A549 (cell line): ENCODE results near the gene CNTNAP2. TPM values are rescaled to one million over a fixed set of nuclear protein-coding genes. Genes with fewer than 3 reads are reported as not detected.

Source experiments
- ATAC-seq, 2 experiments: fragments of 200-7000 bp in 1 of 2; fragments of >200 bp in 1 of 2; cut with Nextera tagmentation in 1 of 2; cut with Tn5 transposase in 1 of 2; 3 replicates each; pipeline versions ENCODE4 v1.8.0 to v1.9.1; 2018 to 2020; ENCODE audit warnings: mild to moderate bottlenecking in 1 of 2, moderate library complexity in 1 of 2
- CTCF ChIA-PET: fragments of 300-600 bp; sonication (Branson Sonifier 250); formaldehyde crosslinking; extraction: SDS; loops from one replicate; lab custom pipeline; 2021; ENCODE audit warnings: antibody characterized with exemption, inconsistent platforms; lab: Yijun Ruan, JAX
- POLR2A ChIA-PET: fragments of 350-600 bp; formaldehyde crosslinking; extraction: SDS; loops from one replicate; lab custom pipeline; 2021; ENCODE audit warnings: antibody characterized with exemption, inconsistent platforms; lab: Yijun Ruan, JAX
- DNase-seq, 2 experiments: peaks; one replicate each; pipeline versions ENCODE4 v3.0.0 to v3.0.0-alpha.2; 2011 to 2016; ENCODE audit warnings: low read depth in 1 of 2, low spot score in 1 of 2
- FAIRE-seq: peaks from 2 replicates; lab custom pipeline; 2011; peaks lifted over from hg19 to GRCh38; lab: Jason Lieb, UNC
- H3K27ac ChIP-seq, 2 experiments: fragments of >200 bp; sonication (Bioruptor Twin); formaldehyde crosslinking; 3 replicates each; pipeline ENCODE4 v1.5.1; 2016 to 2017
- H3K4me1 ChIP-seq: fragments of >200 bp; sonication (Bioruptor Twin); formaldehyde crosslinking; 3 replicates; pipeline ENCODE4 v1.6.1; 2016
- H3K4me2 ChIP-seq: fragments of >200 bp; sonication (Bioruptor Twin); formaldehyde crosslinking; 3 replicates; pipeline ENCODE4 v1.6.1; 2016
- H3K4me3 ChIP-seq: fragments of >200 bp; sonication (Bioruptor Twin); formaldehyde crosslinking; 3 replicates; pipeline ENCODE4 v1.5.1; 2016
- H3K9me3 ChIP-seq: fragments of >200 bp; sonication (Bioruptor Twin); formaldehyde crosslinking; 3 replicates; pipeline ENCODE4 v1.6.1; 2016
- ATOH8 ChIP-seq: fragments of 250-450 bp; sonication (Bioruptor Pico); IDR thresholded peaks from 2 replicates; pipeline ENCODE4 v1.5.0; 2020; ENCODE audit warnings: low read depth, mild to moderate bottlenecking, moderate library complexity
- CBX2 ChIP-seq: fragments of 200-600 bp; sonication (generic); IDR thresholded peaks from 2 replicates; pipeline ENCODE4 v1.6.1; 2016; ENCODE audit warnings: low read depth, mild to moderate bottlenecking, borderline replicate concordance
- CBX8 ChIP-seq: fragments of 200-600 bp; sonication (generic); IDR thresholded peaks from 2 replicates; pipeline ENCODE4 v1.6.1; 2016
- CHD2 ChIP-seq: fragments of 150-350 bp; IDR thresholded peaks from 2 replicates; pipeline ENCODE4 v1.6.1; 2014; ENCODE audit warnings: low read length; ENCODE audit not compliant: partially characterized antibody
- EHMT2 ChIP-seq: fragments of 200-600 bp; sonication (generic); IDR thresholded peaks from 2 replicates; pipeline ENCODE4 v1.6.1; 2016; ENCODE audit warnings: antibody characterized with exemption, low read depth, mild to moderate bottlenecking, moderate library complexity
- ELK1 ChIP-seq: fragments of 150-350 bp; IDR thresholded peaks from 2 replicates; pipeline ENCODE4 v1.6.1; 2014; ENCODE audit warnings: low read depth, mild to moderate bottlenecking, low read length
- FOSB ChIP-seq: fragments of 250-450 bp; sonication (Bioruptor Pico); IDR thresholded peaks from 2 replicates; pipeline ENCODE4 v1.5.0; 2020; ENCODE audit warnings: mild to moderate bottlenecking, moderate library complexity
- HEYL ChIP-seq: fragments of 250-450 bp; sonication (Bioruptor Pico); IDR thresholded peaks from 2 replicates; pipeline ENCODE4 v1.8.0; 2021; ENCODE audit warnings: mild to moderate bottlenecking, moderate library complexity
- HOXA7 ChIP-seq: fragments of 250-450 bp; sonication (Bioruptor Pico); IDR thresholded peaks from 2 replicates; pipeline ENCODE4 v1.5.0; 2020; ENCODE audit warnings: mild to moderate bottlenecking, moderate library complexity
- HOXB13 ChIP-seq: fragments of 250-450 bp; sonication (Bioruptor Pico); IDR thresholded peaks from 2 replicates; pipeline ENCODE4 v1.5.0; 2020; ENCODE audit warnings: low read depth, mild to moderate bottlenecking, moderate library complexity
- KDM1A ChIP-seq: fragments of 200-600 bp; sonication (generic); IDR thresholded peaks from 2 replicates; pipeline ENCODE4 v1.6.1; 2016; ENCODE audit warnings: low read depth, mild to moderate bottlenecking
- POLR2AphosphoS2 ChIP-seq: conservative IDR thresholded peaks from 2 replicates; pipeline ENCODE4 v1.6.1; 2012; ENCODE audit warnings: low read length, improper control_type of control experiment, inconsistent platforms
- RAD21 ChIP-seq, 2 experiments: fragments of >200 bp in 1 of 2; sonication (Bioruptor Twin) in 1 of 2; formaldehyde crosslinking in 1 of 2; IDR thresholded peaks in 1 of 2; conservative IDR thresholded peaks in 1 of 2; 2 replicates in 1 of 2; 3 replicates in 1 of 2; pipeline ENCODE4 v1.6.1; 2012 to 2018; ENCODE audit warnings: inconsistent platforms in 1 of 2
- SMC3 ChIP-seq: fragments of >200 bp; sonication (Bioruptor Twin); formaldehyde crosslinking; IDR thresholded peaks from 3 replicates; pipeline ENCODE4 v1.6.1; 2018; ENCODE audit warnings: inconsistent platforms
- SREBF2 ChIP-seq: fragments of 450-650 bp; IDR thresholded peaks from 2 replicates; pipeline ENCODE4 v1.6.1; 2014; ENCODE audit warnings: mild to moderate bottlenecking, moderate library complexity
- TFCP2L1 ChIP-seq: fragments of 250-450 bp; sonication (Bioruptor Pico); IDR thresholded peaks from 2 replicates; pipeline ENCODE4 v1.5.0; 2021; ENCODE audit warnings: mild to moderate bottlenecking
- TP53 ChIP-seq: fragments of 250-450 bp; sonication (Bioruptor Pico); IDR thresholded peaks from 2 replicates; pipeline ENCODE4 v1.5.0; 2021; ENCODE audit warnings: mild to moderate bottlenecking, moderate library complexity
- WGBS: methylation state at CpG from one replicate; pipeline ENCODE4 v1.1.6; 2017; ENCODE audit errors: missing lambda C conversion rate; 5-methylcytosine and 5-hydroxymethylcytosine counted together
- polyA plus RNA-seq, 4 experiments: library from polyadenylated mRNA; depleted of rRNA in 3 of 4; stranded (reverse); fragments of >200 nt; fragmentation: RNase III in 1 of 4; extraction: RNeasy Plus Mini Kit Qiagen cat#74134 plus additional on column Dnase treatment in 1 of 4; gene quantifications; 2 replicates in 3 of 4; 3 replicates in 1 of 4; pipeline ENCODE4 v1.2.3, GENCODE V29; 2011 to 2017
- TF ChIP-seq, protein P1 (sequence below): fragments of >200 bp; sonication (Bioruptor Twin); formaldehyde crosslinking; IDR thresholded peaks from 3 replicates; pipeline ENCODE4 v1.5.1; 2016

Gene CNTNAP2
- polyA plus RNA-seq, 2 of the 4 experiments (the other 2 are of a cell fraction) = 0.05 to 0.13 TPM

DNA sequence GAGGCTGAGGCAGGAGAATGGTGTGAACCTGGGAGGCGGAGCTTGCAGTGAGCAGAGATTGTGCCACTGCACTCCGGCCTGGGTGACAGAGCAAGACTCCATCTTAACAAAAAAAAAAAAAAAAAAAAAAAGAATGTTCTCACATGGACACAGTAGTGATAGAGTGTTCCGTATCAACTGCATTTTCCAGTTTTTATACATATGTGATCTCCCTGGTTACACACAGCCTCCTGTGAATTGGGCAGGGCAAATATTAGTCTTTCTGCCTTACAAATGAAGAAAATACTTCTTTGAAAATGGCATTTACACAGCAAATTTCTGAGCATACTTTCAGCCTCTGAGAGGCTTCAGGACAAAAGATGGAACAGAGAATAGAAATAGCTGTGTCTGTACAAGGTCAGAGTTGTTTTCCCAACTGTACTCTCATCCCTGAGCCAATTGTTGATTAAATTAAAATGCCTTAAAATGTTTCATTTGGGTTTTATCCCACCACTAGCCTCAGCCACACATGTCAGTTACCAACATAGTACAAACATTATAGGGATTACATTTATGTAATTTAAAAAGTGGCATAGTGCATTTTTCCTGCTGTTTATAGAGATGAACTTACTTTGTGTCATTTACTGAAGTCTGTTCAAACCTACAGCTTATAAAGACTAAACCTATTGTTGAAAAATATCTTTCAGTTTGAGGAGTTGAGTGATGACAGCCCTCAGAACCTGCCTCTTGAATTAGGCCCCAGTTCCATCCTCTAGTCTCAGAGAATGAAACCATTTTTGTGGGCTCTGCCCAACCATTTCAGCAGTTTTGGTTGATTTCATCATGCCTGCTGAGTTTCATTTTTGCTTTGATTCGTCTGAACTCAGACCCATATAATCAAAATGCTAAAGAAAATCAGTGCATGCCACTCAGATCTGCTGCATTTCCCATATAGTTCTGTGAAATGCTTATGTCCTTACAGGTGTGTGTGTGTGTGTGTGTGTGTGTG, 1864.5 kb downstream of the CNTNAP2 start:
- no peak for ATAC-seq
- no peak for DNase-seq
- TF ChIP-seq CHD2 (no peak), ATOH8 (CRISPR knock-in tag) (no peak), HOXB13 (CRISPR knock-in tag) (no peak), EHMT2 (no peak), CBX2 (no peak)
- H3K4me2 ChIP-seq = no peak overlapping the region
- no peak overlapping the region for H3K4me3 ChIP-seq
- ChIA-PET CTCF (no interaction called here), POLR2A (no interaction called here)
- H3K4me1 ChIP-seq = no peaks in the 10 kb centered on the region
- no peak for FAIRE-seq
- 44% methylated on average over 4 of the region's 4 CpGs for WGBS
- no peaks in the 10 kb centered on the region for H3K9me3 ChIP-seq
- no peak overlapping the region for H3K27ac ChIP-seq

- DNase-seq (no peak), FAIRE-seq (no peak), ATAC-seq (no peak)
- POLR2A ChIA-PET = no interaction called here
- Histone ChIP-seq H3K27ac (no peak overlapping the region), H3K4me3 (no peak overlapping the region), H3K9me3 (no peaks in the 10 kb centered on the region), H3K4me1 (no peaks in the 10 kb centered on the region), H3K4me2 (no peak overlapping the region)
- CTCF ChIA-PET = no interaction called here
- WGBS = 41% methylated on average over 1 of the region's 1 CpG
- TF ChIP-seq HOXB13 (CRISPR knock-in tag) = no peak
- TF ChIP-seq, protein P1, sequence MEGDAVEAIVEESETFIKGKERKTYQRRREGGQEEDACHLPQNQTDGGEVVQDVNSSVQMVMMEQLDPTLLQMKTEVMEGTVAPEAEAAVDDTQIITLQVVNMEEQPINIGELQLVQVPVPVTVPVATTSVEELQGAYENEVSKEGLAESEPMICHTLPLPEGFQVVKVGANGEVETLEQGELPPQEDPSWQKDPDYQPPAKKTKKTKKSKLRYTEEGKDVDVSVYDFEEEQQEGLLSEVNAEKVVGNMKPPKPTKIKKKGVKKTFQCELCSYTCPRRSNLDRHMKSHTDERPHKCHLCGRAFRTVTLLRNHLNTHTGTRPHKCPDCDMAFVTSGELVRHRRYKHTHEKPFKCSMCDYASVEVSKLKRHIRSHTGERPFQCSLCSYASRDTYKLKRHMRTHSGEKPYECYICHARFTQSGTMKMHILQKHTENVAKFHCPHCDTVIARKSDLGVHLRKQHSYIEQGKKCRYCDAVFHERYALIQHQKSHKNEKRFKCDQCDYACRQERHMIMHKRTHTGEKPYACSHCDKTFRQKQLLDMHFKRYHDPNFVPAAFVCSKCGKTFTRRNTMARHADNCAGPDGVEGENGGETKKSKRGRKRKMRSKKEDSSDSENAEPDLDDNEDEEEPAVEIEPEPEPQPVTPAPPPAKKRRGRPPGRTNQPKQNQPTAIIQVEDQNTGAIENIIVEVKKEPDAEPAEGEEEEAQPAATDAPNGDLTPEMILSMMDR = no peak
Observed at GRCh38 chr7:147982307-147982706, 1865.7 kb downstream of the CNTNAP2 start.

- no peak overlapping the region for H3K27ac ChIP-seq
- H3K4me2 ChIP-seq = no peak overlapping the region
- H3K4me3 ChIP-seq = no peak overlapping the region
- CTCF ChIA-PET = no interaction called here
- no peaks in the 10 kb centered on the region for H3K9me3 ChIP-seq
- ATAC-seq = no peak
- FAIRE-seq = no peak
- 11% methylated on average over 2 of the region's 2 CpGs for WGBS
- DNase-seq = no peak
- H3K4me1 ChIP-seq = no peaks in the 10 kb centered on the region
- no peak for TF ChIP-seq TP53 (CRISPR knock-in tag)
- TF ChIP-seq HOXA7 (CRISPR knock-in tag) = no peak
- no peak for TF ChIP-seq TFCP2L1
- TF ChIP-seq KDM1A = no peak
- TF ChIP-seq, all 56 proteins: peak for 0
- POLR2A ChIA-PET = no interaction called here
Observed at GRCh38 chr7:147984265-147984664, 1867.7 kb downstream of the CNTNAP2 start.

GRCh38 chr7:147990079-147990478, 1873.5 kb downstream of the CNTNAP2 start:
- CTCF ChIA-PET = no interaction called here
- no peak overlapping the region for H3K4me2 ChIP-seq
- ATAC-seq = no peak
- POLR2A ChIA-PET = no interaction called here
- no peak for DNase-seq
- H3K27ac ChIP-seq = no peak overlapping the region
- FAIRE-seq = no peak
- TF ChIP-seq HEYL (no peak), RAD21 (conservative IDR thresholded peaks at IDR 0.05 in 1 of 2, IDR thresholded peaks at IDR 0.05 in 1 of 2) (no peak), SREBF2 (no peak), SMC3 (no peak), POLR2AphosphoS2 (no peak), FOSB (no peak), CBX8 (no peak), ELK1 (no peak)
- H3K4me3 ChIP-seq = no peak overlapping the region
- 0% methylated on average over 1 of the region's 1 CpG for WGBS
- H3K9me3 ChIP-seq = no peaks in the 10 kb centered on the region
- no peaks in the 10 kb centered on the region for H3K4me1 ChIP-seq
